HG03432 (cell line): ENCODE data around the gene FAM107A.

Source experiments
- ATAC-seq: cut with Tn5 transposase; IDR thresholded peaks from one replicate; pipeline ENCODE4 v1.9.1; 2021; ENCODE audit warnings: mild to moderate bottlenecking, moderate library complexity; ENCODE audit not compliant: unreplicated experiment

FAM107A gene

DNA sequence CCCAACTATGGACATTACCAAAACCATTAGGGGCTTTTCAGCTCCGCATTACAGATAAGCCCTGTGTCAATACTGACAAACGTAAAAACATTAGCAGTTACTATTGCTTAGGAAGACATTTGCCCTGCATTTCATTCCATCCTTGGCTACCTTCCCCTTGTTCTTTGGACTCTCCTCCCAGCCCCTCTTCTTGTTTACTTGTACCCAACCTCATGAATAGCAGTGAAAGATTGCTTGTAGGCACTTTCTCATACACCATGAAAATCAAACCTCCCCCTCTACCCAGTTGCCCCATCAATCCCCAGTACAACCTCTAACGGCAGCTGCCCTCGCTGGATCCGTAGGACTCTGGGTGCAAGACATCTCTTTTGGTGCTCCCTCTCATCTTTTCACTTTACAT lies 16.9 kb upstream of the FAM107A start:
- no peak for ATAC-seq

DNA sequence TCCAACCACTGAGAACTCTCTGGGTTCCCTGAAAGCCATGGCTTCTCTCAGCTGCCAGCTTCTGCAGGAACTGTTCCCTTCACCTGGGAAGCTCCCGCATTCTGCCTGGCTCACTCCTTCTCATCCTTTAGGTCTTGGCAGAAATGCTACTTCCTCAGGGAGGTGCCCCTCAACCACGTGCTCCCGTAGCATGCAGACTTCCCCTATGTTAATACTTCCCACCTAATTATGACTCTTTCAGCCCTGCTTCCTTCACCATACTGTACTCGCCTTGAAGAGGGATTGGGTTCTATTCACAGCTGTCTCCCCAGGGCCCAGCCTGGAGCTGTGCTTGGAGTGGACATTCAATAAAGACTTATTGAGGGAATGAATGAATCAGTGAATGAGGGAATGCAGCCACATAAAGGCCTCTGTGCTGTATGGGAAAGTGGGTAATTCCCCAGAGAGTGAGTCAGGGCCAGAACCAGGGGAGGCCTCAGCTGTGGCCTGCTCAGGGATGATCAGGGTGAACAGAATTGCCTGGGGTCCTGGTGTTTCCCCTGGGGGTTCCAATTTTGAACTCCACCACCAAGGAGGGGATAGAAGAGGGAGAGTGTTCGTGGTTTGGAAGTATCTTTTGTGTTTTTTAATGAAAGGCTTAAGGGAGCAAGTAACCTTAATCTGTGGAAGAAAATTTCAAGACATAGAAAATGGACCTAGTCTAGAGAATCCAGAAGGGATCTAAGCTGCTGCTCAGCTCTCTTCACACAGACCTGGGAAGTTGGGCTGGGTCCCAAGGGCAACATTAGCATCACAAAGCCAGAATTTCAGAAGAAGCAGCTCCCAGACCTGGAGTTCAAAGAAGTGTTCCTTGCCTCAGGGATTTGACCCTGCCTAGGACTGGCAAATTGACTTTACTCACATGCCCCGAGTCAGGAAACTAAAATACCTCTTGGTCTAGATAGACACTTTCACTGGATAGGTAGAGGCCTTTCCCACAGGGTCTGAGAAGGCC lies 14.6 kb upstream of the FAM107A start:
- no peak for ATAC-seq

DNA sequence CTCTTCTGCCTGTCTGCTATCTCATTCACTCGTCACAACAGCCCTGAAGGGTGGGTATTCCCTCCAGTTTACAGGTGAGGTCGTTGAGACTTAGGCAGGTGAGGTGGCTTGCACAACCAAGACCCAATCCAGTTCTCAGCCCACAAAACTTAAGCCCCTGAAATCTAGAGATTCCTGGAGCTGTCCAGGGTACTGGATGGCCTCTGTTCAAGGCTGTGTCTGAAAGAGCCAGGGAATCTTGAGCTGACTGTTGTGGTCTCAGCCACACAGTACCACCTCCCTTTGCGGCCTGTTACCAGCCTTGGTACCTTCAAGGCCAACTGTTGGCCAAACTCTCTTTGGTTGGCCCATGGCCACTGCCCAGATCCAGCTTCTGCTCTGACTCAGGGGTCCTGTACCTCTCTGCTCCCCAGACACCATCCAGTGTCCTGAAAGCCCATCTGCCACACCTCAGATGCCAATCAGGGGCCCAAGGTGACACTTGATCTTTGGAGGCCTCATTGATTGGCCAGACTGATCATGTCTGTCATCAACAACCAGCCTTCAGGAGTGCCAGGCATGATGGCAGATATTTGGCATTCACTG lies 10.9 kb upstream of the FAM107A start:
- ATAC-seq: no peak

DNA sequence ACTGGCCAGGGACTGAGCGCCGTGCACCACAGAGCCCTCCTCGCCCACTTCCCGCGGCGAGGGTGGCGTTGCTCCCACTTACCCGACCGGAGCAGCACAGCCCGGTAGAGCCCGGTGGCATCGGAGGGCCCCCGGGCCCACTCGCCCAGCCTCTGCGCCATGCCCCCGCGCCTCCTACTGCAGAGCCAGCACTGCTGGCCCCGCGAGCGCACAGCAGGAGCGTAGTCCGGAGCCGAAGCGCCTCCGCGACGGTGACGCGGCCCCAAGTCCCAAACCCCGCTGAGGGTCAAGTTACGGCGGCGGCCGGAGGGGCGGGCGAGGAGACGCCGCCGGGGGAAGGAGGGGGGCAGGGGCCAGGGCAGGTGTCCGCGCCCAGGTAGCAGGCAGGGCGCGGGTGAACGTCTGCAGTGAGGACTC lies 9.6 kb upstream of the FAM107A start:
- ATAC-seq: no peak

DNA sequence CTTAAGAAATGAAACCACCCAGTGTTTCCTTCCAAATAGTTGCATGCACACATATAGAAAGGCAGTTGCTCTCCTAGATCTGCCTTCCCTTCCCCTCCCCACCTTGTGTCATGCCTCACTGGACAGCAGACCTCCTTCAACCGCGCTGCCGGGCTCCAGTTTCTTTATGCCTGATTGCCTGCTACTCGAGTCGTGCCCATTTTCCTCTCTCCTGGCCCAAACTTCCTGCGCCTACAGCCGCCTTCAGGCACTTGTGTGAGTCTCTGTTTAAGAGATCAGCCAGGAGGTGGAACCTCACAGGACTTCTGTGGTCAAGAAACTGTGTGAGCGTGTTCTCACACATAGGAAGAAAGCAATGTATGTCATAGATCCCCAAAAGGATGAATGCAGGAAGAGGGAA lies 8.8 kb upstream of the FAM107A start:
- peak; percentile 43 for ATAC-seq

DNA sequence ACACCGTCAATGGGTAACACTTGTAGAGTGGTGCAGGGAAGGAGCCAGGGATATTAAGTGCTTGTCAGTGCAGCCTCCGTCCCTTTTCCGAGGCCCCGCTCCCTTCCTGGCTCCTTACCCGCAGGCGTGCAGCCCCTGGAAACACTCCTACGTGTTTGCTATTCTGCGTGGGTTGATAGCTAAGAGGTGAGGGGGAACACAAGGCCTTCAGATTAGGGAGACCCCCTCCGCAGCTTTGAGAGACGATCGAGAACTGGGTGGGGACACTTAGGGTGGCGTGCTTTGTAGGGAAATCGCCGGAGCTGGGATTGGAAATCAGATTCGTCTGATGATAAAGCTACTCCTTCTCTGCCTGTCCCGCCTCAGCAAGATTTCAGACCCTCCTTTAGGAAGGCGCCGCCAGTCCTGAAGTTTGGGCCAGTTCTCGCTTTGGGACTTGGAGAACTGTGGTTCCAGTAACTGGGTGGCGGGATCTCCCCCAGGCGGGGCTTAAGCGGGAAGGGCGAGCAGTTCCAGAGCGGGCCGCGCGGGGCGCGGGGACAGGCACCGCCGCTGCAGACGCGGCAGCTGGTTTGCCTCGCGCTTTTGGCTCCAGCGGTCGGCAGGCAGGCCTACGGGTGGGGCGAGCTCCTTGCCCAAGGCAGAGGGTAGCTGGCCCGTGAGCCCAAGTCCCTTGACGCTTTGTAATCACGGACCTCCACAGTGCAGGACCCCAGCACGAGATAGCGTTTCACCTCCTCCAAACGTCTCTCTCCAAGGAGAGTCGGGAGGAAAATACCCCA lies 8.0 kb upstream of the FAM107A start:
- peak; percentile 90 for ATAC-seq

DNA sequence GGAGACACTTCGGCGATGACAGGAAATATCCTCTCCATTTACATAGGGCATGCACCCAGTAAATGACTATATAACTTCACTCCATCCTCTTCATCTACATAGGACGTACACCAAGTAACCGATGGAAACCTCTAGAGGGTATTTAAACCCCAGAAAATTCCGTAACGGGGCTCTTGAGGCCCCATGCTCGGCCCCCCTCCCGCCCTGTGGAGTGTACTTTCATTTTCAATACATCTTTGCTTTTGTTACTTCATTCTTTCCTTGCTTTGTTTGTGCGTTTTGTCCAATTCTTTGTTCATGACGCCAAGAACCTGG lies 7.5 kb upstream of the FAM107A start:
- ATAC-seq: no peak

DNA sequence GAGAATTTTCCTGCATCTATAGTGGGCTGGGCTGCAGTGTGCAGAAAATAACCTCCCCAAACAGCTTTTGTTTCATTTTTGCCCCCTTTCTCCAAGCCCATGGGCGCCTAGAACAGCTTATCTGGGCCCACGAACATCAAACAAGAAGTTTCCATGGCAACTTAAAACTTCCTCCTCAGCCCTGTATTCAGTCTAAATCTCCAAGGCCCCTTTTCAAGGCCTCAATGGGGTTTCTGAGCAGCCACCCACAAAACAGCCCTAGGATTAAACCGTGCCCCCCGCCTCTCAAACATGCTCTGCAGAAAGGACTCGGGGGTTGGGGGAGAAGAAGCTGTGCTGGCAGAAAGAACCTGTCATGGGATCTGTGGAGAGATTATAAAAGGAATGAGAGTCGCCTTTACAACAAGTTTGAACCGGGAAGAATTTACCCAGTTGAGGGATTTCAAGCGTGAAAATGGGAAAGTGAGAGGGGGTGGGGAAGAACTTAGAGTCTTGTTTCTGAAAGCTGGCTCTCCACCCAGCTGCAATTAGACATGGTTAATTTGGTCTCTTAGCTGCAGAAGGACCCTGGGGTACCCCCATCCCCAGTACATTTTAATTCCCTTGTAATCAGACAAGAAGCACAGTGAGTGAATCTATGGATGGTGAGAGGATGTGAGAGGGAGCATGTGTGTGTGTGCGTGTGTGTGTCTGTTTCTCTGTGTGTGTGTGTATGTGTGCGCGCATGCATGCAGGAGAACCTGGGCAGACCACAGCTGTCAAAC lies 4.3 kb upstream of the FAM107A start:
- no peak for ATAC-seq

DNA sequence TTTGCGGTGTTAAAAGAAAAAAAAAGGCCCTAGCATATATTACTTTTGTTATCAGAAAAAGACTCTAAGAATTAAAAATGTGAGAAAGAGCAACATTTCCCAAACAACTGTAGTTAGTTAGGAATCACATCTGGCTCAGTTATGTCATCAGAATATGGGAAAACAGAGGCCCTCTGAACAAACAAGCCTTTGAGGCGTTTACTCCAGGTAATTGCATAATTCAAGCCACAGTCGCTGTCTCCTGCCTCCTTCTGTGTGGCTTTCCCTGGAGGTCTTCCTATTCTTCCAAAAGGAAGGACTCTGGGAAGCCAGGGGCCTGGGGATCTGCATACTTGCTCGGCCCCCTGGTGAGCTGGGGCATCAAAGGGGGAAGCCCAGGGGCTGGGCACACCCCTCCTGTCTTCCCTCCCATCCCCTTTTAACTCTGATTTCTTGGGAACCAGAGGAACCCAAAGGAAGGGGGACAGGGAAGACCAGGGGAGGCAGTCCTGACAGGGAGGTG lies 3.7 kb upstream of the FAM107A start:
- no peak for ATAC-seq

DNA sequence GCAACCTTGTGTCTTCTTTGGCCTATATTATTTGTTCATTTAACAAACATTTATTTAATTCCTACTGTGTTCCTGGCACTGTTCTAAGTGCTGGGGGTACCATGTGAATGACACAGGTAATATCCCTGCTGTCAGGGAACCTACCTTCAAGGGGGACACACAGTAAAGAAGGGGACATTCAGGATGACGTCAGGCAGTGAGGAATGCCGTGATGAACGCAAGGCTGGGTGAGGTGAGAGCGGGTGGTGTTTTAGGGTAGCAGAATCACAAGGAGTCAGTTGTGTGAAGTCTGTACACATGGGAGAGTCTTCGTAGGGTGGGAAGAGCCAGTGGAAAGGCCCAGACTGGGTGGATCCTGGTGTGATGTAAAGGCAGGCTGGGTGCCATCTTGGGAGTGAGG lies 1.7 kb upstream of the FAM107A start:
- ATAC-seq: no peak

DNA sequence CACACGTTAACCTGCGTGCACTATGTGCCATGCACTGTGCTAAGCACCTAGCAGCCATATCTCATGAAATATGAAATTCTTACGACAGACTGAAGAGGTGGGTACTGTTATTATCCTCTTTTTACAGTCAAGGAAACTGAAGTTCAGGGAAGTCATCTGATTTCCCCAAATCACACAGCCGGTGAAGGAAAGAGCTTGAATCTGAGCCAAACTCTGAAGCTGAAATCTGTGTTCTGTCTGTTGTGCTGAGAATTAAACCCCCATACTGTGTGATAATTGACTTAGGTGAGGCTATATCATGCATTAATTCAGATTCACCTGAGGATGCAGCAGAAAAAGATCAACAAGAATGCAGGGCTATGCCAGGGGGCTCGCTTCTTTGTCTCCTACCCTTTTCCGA lies 475 bp downstream of the FAM107A start:
- no peak for ATAC-seq

DNA sequence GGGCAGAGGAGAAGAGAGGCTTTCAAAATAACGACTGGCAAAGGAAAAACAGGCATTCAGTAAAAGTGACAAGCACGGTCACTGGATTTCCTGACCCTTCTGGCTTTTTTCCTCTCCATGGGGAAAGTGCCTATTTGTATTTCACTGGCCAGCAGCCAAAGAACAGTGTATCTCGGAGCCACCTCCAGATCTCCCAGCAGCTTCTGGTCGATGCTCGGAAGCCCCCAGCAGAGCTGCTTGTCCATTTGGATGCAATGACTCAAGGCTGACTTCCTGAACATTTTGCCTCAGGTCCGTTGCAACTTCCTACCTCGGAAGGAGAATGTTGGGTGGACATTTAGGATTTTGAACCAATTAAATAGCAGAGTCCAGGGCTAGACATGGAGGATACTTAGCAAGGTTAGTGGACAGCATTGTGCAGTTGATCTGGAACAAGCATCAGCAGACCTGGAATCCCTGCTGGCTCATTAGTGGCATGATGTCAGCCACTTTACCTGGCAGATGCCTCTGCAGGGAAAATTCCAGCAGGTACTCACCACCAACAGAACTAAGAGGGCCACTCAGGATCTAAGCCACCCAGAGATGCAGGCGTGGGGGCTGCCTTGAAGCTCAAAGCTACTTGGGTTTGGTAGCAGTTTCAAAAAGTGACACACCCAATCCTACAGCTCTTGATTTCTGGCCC lies 1.1 kb downstream of the FAM107A start:
- no peak for ATAC-seq

DNA sequence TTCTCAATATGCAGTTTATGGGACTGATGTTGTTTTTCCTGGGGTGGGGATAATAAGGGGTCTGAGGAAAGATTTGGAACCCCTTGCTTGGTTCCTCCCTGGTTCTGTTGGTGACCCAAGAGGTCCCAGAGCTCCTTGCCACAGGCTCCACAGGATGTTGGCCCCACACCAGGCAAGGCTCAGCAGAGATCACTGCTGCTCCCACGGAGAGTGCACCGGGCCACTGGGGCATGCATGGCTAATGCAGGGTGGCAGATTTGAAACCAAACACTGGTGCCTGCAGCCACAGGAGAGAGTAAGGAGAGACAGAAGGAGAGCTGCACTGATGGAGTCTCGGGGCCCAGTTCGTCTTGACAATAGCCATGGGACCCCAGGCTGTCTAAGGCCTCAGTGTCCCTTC lies 2.5 kb downstream of the FAM107A start:
- ATAC-seq: no peak

DNA sequence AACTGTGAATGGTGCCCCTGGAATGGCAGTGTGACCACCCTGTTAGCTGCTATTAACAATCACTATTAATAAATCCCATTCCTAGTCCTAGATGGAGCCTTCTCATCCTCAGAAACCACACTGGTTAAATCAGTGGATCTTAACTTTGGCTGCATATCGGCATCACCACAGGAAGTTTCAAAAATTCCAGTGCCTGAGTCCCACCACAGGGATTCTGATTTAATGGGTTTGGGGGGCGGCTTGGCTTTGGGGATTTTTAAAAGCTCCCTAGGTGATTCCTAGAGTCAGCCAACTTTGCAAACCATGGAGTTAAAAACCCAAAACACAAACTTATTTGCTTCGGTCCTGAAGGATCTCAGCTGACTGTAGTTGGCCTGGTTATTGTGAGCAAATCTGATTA lies 3.1 kb downstream of the FAM107A start:
- ATAC-seq: no peak

DNA sequence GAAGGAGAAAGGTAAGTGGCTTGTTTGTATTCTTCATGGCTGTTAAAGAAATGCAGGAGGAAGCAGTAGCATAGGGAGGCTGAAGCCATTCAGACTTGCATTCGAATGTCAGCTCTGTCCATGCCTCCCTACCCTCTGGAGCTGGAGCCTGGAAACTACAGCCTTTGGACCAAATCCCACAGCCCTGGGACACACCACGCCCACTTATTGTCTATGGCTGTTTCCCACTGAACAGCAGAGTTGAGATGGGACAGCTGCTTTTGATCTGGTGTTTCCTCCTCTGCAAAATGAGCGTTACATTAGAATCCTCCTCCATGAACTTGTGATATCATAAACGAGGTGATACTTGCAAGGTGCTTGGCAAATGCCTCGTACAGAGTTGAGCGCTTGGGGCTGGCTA lies 3.6 kb downstream of the FAM107A start:
- no peak for ATAC-seq

DNA sequence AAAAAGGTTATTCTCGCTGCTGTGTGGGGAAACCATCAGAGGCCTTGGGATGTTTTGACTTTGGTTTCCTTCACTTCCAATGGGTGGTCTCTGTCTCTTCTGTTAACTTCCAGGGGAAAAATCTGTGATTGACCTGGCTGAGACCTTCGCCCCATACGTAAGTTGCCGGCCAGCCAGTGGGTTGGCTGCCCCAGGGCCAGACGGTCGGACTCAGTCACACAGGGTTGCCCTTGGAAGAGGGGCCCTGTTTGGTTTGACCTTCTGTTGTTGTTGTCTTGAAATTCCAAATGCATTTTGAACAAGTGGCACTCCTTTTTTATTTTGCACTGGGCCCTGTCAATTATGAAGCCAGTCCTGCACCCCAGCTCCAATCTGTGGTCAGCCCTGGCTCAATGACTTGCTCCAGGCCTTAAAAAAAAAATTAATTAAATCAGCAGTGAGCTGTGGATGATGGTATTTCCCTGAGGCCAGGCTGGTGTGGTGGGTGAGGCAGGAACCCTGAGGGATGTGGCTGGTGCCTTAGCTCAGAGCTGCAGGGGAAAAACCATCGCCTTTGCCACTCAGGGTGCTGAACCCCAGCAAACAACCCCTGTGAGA lies 4.5 kb downstream of the FAM107A start:
- ATAC-seq: no peak

DNA sequence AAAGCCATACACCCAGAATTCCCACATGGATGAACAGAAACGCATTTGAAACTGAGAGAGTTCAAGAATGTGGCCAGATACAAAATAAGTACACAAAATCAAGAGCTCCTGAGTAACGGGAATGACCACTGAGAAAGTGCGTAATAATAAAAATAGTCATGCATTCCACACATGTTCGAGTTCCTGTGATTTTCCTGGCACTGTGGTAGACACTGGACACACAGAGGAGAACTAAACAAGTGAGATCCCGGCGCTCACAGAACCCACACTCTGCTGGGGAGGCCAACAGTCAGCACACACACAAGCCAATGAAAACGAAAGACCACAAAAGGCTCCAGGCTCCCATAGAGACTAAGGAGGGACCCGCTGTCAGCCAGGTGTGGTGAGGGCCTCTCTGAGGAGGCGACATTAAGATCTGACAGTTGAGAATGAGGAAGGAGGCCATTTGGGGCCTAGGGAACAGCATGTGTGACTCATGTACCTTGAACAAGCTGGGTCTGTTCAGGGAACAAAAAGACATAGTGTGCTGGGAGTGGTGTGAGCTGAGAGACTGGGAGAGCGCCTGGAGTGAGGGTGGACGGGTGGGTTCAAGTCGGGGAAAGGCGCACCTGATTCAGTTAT lies 5.1 kb downstream of the FAM107A start:
- ATAC-seq: no peak

DNA sequence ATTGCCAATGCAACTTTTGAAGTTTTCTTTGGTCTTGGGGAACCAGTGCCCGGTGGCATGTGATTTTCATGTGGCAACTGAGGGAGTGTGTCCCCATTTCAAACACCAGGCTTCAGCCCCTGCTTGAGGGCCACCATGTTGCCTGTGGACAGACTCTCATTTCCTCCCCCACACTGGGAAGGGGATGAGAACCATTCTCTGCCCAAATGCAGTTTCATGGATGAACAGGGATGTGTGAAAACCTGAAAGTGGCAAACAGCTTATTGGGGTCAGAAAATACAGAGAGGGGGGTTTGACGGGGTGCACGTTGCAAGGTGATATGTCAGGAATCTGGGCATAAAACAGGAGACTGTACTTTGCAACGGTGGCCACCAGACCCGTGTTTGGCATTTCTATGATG lies 6.3 kb downstream of the FAM107A start:
- ATAC-seq: no peak

DNA sequence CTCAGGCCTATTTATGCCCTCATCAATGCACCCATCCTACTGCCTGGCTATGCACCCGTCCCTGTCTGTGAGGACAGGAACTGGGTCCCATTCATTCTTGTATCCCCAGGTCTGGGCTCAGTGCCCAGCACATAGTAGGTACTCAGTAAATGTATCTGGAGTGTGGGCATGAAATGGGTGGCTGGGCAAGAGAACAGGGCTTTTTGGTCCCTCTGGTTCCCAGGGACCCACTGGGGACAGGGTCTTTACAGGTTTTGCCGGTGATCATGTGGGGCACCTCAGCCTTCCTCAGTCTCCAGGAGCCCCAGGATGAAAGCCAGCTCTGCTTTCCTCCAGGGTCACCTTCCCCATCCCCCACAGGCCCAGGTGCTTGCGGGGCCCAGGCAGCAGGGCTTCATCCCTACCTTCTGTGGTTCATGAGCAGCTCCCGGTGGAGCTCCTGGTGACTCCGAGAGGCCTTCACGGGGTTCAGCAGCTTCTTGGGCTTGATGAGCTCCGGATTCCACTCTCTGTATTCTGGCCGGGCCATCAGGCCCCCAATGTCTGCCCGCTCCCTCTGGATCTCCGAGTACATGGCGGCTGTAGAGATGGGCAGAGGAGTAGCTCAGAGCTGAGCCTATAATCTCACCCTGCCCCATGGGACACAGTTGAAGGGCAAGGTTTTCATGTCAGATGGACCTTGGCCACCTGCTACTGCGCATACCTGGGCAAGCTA lies 7.7 kb downstream of the FAM107A start:
- no peak for ATAC-seq
